Epithelial cell of esophagus (primary cell): ENCODE measurements around the gene NOVA1.
A peak's percentile ranks its signal among the peaks of the same experiment; 100 is the strongest.

Experiments
- DNase-seq: peaks from one replicate; pipeline ENCODE4 v3.0.0; 2010; ENCODE audit warnings: low read depth
- H3K4me3 ChIP-seq: 2 replicates; pipeline ENCODE4 v1.5.1; 2011; ENCODE audit warnings: mild to moderate bottlenecking, low read length, control low read depth
- CTCF ChIP-seq: IDR thresholded peaks from 2 replicates; pipeline ENCODE4 v1.5.1; 2011; ENCODE audit warnings: low read depth, mild to moderate bottlenecking, low read length, control low read depth, inconsistent platforms; ENCODE audit not compliant: insufficient read depth; ENCODE audit errors: missing control alignments

Gene NOVA1

DNA sequence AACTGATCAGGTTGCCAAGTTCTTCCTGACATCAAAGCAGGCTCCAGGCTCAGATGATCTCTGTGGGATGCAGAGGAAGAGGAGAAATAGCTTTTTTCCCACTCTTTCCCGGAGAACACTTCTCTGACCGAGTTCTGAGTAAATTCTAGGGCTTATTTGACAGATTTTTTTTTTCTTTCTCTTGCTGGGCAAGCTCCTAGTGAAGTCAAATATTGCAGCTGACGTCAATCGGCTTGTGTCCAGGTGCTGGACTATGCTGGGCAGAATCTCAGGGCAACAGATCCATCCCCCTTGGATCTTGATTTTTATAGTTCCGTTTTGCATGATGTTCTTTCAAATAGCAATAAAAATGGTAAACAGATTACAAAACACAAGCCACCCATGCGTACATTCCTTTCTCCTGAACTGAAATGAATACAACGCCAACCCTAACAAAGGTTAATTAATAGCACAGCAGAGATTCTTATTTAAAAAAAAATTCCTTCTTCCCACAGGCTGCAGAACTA is 182.2 kb downstream of the NOVA1 start:
- DNase-seq, result no peak
- TF ChIP-seq CTCF, result no peak

GRCh38 chr14:26414926-26415325 is 182.9 kb downstream of the NOVA1 start:
- no peak for DNase-seq
- TF ChIP-seq CTCF, result no peak
- H3K4me3 ChIP-seq, result no peak overlapping the region

More for the DNA sequence above, 182.2 kb downstream of the NOVA1 start:
- no peak overlapping the region for H3K4me3 ChIP-seq

DNA sequence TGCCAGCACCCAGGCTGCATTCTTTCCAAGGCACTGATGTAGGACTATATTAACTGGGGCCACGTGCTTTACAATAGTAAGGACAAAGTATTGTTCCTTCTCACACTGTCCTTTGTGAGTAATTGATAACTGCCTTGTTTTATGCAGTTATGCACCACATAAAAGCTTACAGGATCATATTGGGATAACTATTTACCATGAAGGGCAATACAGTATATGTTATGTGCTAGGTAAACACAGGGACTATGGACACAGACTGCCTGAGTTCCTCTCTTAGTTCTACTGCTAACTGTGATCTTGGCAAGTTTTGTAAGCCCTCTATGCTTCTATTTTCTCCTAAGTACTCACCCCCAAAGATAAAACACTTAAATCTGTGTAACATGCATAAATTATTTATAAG is 183.7 kb downstream of the NOVA1 start:
- no peak for TF ChIP-seq CTCF
- no peak overlapping the region for H3K4me3 ChIP-seq
- DNase-seq, result no peak

DNA sequence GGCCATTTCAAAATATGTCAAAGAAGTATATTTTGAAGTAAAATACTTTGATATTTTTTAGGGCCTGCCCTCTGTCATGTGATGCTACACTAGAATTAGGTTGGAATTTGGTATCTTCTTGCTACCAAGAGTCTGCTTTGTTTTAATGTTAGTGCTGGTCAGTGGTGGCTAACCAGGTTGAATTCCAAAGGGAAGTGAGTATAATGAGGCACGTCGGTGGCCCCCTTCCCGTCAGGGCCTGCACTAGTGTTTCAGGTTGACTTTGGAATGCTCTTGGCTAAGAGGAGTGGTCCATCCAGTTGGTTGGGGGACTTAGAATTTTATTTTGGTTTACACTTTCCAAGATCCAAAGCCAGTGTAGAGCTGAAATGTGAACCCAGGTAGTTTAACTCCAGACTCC is 185.4 kb downstream of the NOVA1 start:
- DNase-seq, result no peak
- no peak for TF ChIP-seq CTCF
- no peak overlapping the region for H3K4me3 ChIP-seq

- no peak for DNase-seq
- no peak overlapping the region for H3K4me3 ChIP-seq
- no peak for TF ChIP-seq CTCF
Measured at GRCh38 chr14:26410189-26410685, 187.6 kb downstream of the NOVA1 start.

DNA sequence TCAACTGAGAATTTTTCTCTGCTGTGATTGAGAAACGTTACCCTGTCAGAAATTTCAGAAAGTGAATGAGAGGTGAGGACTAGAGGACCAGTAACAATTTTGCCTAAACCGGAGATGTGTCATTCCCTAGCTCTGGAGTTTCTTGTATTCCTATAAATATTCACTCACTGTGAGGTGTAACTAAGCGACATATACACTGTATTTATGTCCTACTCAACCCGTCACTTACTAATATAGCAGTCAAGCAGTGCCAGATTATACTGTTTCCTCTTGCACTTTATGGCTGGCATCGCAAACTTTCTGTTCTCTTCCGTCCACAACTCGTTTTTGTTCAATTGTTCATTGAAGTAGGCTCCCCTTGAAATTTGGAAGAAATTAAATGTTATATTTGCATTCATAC is 192.9 kb downstream of the NOVA1 start:
- no peak for DNase-seq
- TF ChIP-seq CTCF, result no peak
- no peak overlapping the region for H3K4me3 ChIP-seq

GRCh38 chr14:26403760-26404159 is 194.1 kb downstream of the NOVA1 start:
- DNase-seq, result peak; percentile 36

More at GRCh38 chr14:26403760-26404159, 194.1 kb downstream of the NOVA1 start:
- no peak for TF ChIP-seq CTCF
- no peak overlapping the region for H3K4me3 ChIP-seq
